T47D (cell line): ENCODE results near the gene SLC6A17.

Experiments used
- DNase-seq, 2 experiments: peaks; one replicate each; pipeline versions ENCODE4 v3.0.0 to v3.0.0-alpha.2; 2011 to 2012; ENCODE audit warnings: low read depth in 1 of 2, low spot score in 1 of 2
- JUND ChIP-seq: IDR thresholded peaks from 2 replicates; pipeline ENCODE4 v1.6.1; 2012; ENCODE audit warnings: low read depth
- in situ Hi-C: cut with HindIII; loops from 2 replicates; pipeline ENCODE4 v1.10.0; 2016; ENCODE audit warnings: low sequenced_read_pairs, low pct_unique_long_range_greater_than_20kb

SLC6A17 gene

GRCh38 chr1:110239441-110240430 lies 89.4 kb downstream of the SLC6A17 start:
- no peak for DNase-seq
- in situ Hi-C loops, result no loop called here
- no peak for TF ChIP-seq JUND

GRCh38 chr1:110240476-110241210 lies 90.3 kb downstream of the SLC6A17 start:
- in situ Hi-C loops, result no loop called here
- peak in 1 of 2 experiments; percentile 20 for DNase-seq
- no peak for TF ChIP-seq JUND

GRCh38 chr1:110241516-110241915 lies 91.2 kb downstream of the SLC6A17 start:
- TF ChIP-seq JUND, result no peak
- no peak for DNase-seq
- in situ Hi-C loops, result no loop called here

- in situ Hi-C loops, result no loop called here
- no peak for DNase-seq
- TF ChIP-seq JUND, result no peak
Measured at GRCh38 chr1:110242062-110242461, 91.8 kb downstream of the SLC6A17 start.

GRCh38 chr1:110242731-110243130 lies 92.4 kb downstream of the SLC6A17 start:
- peak in 1 of 2 experiments; percentile 12 for DNase-seq
- in situ Hi-C loops, result no loop called here
- TF ChIP-seq JUND, result no peak

- in situ Hi-C loops, result no loop called here
- DNase-seq, result no peak
Measured at GRCh38 chr1:110243146-110243545, 92.9 kb downstream of the SLC6A17 start.

GRCh38 chr1:110243574-110243973 lies 93.3 kb downstream of the SLC6A17 start:
- in situ Hi-C loops, result no loop called here
- no peak for TF ChIP-seq JUND
- DNase-seq, result no peak

More at GRCh38 chr1:110243146-110243545, 92.9 kb downstream of the SLC6A17 start:
- TF ChIP-seq JUND, result no peak

GRCh38 chr1:110245876-110246620 lies 95.8 kb downstream of the SLC6A17 start:
- TF ChIP-seq JUND, result no peak
- in situ Hi-C loops, result no loop called here
- no peak for DNase-seq

- no peak for TF ChIP-seq JUND
- in situ Hi-C loops, result no loop called here
- DNase-seq, result no peak
Measured at GRCh38 chr1:110248746-110249145, 98.5 kb downstream of the SLC6A17 start.

- in situ Hi-C loops, result no loop called here
- no peak for DNase-seq
- TF ChIP-seq JUND, result no peak
Measured at GRCh38 chr1:110249256-110249655, 99.0 kb downstream of the SLC6A17 start.

GRCh38 chr1:110250008-110250407 lies 99.7 kb downstream of the SLC6A17 start:
- no peak for DNase-seq
- TF ChIP-seq JUND, result no peak
- in situ Hi-C loops, result no loop called here

- TF ChIP-seq JUND, result no peak
Measured at GRCh38 chr1:110250749-110251148, 100.5 kb downstream of the SLC6A17 start.

More at GRCh38 chr1:110250749-110251148, 100.5 kb downstream of the SLC6A17 start:
- no peak for DNase-seq
- in situ Hi-C loops, result no loop called here
